Measurements from ENCODE around the gene XPA.
A peak's percentile ranks its signal among the peaks of the same experiment; 100 is the strongest.

Gene XPA

GRCh38 chr9:97659771-97660170 lies 37.4 kb downstream of the XPA start:
- DNase-seq (ENCODE audit: low read depth in 2 of 2, low spot score in 1 of 2), result no peak

DNA sequence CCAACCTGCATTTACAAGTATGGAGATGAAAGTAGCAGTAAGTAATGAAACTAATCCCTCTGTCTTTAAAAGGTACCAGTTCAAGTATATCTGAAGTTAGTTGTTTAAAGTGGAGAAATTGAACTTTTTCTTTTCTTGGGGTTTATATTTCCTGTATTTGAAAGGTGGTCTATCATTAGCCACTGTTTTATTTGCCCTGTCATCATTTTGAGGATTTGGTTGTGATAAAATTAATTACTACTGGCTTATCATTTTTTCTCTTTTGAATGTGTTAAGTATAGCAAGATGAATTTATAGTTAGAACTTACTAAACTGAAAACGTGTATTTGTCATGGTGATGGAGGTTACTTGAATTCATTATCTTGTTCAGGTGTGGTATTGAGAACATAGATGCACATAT lies 38.4 kb downstream of the XPA start:
- DNase-seq (ENCODE audit: low read depth in 2 of 2, low spot score in 1 of 2), result no peak

DNA sequence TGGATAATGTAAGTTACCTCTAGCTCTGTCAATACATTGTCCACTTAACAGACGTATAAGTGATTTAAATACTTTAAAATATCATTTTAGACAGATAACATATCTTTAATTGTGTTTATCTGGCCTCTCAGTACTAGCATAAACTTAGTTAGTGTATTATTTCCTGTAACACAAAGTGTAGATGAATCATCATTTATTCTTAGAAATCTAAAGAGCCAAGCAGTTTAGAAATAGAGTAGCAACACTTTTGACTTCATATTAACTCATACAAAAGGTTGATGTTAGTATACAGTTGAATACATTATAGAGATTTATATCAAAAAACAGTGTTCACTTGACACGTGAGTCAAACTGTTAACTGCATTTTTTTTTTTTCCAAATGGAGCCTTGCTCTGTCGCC lies 45.5 kb downstream of the XPA start:
- DNase-seq (ENCODE audit: low read depth in 2 of 2, low spot score in 1 of 2), result no peak

GRCh38 chr9:97647996-97648395 lies 49.1 kb downstream of the XPA start:
- no peak for DNase-seq (ENCODE audit: low read depth in 2 of 2, low spot score in 1 of 2)

DNA sequence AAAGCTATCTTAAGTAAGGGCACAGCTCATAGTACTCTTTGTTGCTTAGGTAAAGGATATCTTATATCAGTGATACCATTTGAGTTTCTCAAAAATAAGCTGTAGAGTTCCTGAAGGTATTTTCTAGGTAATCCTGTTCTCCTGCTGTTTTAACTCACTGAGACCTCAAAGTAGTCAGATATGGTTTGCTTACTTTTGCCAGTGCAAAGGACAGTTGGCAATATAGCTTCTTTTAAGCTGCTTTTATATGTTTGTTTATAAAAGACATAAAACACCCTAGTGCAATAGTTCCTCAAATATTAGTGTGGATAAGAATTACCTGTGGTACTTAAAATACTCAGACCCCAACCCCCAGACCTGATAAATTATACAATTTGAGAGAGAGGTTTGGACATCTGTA lies 51.4 kb downstream of the XPA start:
- no peak for DNase-seq (ENCODE audit: low read depth in 2 of 2, low spot score in 1 of 2)

DNA sequence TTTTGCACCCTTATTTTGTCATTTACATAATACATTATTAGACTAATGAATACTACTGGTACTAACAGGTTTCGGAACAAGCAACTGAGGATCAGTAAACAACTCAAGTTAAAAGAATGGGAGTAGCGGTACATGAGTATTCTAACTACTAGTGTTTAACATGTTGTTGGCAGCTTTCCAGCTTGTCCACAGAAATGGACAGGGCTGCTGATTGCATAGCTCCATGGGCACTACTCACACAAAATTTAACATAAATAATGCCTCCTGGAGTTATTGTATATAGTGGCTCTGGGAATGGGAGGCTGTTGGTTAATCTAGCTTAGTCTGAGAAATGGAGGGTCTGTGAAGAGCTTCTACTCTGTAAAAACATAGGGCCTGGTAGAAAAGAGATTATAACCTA lies 56.8 kb downstream of the XPA start:
- no peak for DNase-seq (ENCODE audit: low read depth in 2 of 2, low spot score in 1 of 2)

GRCh38 chr9:97638666-97639065 lies 58.5 kb downstream of the XPA start:
- no peak for DNase-seq (ENCODE audit: low read depth in 2 of 2, low spot score in 1 of 2)

GRCh38 chr9:97636903-97637302 lies 60.2 kb downstream of the XPA start:
- DNase-seq (ENCODE audit: low read depth in 2 of 2, low spot score in 1 of 2), result no peak

DNA sequence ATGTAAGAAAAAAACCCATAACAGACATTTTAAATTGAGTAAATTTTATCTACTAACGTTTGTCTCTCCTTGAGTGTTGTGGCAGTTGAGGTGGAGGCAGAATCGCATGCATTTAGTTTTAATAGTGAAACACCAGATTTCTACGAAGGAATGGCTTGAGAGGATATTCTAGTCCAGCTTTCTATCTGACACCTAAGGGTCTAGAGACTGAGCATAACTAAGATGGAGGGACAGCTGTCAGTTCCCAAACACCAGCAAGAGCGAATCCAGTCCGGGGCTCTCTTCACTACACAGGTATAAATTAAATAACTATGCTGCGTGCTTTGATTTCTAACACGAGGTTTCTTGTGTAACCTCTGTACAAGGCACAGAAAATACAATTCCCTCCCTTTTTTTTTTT lies 62.1 kb downstream of the XPA start:
- no peak for DNase-seq (ENCODE audit: low read depth in 2 of 2, low spot score in 1 of 2)

DNA sequence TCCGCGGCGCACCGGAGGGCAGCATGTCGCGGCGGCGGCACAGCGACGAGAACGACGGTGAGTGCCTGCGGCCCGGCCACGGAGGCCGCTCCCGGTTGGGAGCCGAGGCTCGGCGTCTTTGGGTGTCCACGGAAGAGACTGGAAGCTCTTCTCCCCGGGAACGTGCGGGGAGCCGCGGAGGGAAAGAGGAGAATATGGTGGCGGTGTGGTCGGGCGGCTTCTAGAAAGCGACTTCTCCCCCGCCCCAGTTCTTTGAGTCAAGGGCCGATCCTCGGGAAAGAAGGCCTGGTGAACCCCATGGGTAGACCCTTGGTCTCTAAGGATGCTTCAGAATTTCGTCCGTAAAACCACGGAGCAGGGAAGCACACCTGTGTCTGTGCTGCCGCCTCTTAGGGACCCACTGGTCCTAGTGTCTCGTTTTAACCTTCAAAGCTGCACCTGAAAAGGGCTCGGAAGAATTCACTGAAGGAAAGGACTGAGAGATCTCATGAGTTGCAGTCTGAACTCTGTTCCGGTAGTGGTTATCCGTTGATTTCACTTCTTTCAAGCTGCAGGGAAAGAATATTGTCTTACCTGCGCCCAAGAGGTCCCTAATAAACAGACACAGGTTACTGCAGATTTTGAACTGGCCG lies 63.2 kb downstream of the XPA start:
- DNase-seq (ENCODE audit: low read depth in 2 of 2, low spot score in 1 of 2), result no peak

DNA sequence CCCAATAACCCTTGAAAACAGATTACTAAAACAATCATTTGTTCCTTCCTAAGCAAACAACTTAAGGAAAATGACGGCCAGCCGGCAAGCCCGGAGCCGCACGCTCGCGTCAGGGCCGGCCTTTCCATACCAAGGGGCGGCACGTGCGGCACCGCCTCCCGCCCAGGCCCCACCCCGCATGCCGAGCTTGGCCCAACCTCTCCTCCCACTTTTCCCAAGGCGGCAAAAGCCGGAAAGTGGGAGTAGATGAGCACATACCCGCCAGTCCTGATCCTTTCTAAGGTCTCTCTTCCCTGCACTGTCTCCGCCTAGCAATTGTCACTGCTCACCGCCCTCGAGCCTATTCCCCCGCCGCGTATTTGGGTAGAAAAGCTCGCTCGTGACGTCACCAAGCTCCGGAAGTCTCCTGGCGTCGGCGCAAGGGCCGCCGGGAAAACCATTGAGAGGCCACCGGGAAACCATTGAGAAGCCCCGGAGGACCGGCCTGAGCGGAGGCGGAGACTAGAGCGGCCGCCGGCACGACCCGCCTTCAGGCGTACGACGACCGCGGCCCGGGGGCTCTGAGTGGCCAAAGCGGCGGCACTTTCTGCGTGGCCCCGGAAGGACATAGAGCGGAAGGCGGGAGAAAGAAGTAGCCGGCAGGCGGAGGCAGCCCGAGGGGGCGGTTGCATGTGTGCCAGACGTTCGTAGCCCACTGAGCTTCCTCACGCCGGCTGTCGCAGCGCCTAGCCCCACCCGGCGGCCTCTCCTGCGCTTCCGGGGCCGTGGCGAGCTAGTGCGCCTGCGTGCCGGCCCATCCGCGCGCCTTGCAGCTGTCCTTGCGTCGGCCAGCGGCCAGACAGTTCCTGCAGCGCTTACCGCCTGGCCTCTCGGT lies 63.9 kb downstream of the XPA start, which contains the start of the genes NCBP1 and TSTD2:
NCBP1 (plus strand) TSS at position 837 of the 874 bp plus-strand sequence. CDS start 61 bp downstream, outside the sequence.
TSTD2 (minus strand) TSS at position 384 of the 874 bp plus-strand sequence. CDS start 5,806 bp downstream, outside the sequence.
- DNase-seq (ENCODE audit: low read depth in 2 of 2, low spot score in 1 of 2), result peak; percentile 93

DNA sequence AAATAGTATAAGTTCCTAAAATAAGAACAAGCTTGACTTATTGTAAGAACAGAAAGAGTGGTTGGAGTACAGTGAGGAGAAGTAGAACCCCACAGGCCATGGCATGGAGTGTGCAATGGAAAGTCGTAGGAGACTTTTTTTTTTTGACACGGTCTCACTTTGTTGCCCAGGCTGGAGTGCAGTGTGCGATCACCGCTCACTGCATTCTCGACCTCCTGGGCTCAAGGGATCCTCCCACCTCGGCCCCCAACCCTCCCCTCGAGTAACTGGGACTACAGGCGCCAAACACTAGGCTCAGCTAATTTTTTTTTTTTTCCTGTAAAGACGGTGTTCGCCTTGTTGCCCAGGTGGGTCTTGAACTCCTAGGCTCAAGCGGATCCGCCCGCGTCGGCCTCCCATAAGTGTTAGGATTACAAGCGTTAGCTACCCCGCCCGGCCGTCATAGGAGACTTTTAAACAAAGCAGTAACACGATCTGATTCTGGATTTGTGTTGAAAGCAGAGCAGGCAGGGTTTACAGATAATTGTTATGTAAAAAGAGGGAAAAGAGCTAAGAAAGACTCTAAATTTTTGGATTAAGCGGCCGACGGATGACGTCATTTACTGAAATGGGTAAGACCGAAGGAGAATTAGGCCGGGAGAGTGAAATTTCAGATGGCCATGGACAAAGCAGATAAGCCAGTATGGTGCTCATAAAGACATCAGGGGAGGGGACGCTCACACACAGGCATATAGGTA lies 64.7 kb downstream of the XPA start:
- DNase-seq (ENCODE audit: low read depth in 2 of 2, low spot score in 1 of 2), result no peak

GRCh38 chr9:97630591-97630990 lies 66.5 kb downstream of the XPA start:
- no peak for DNase-seq (ENCODE audit: low read depth in 2 of 2, low spot score in 1 of 2)

- no peak for DNase-seq (ENCODE audit: low read depth in 2 of 2, low spot score in 1 of 2)
These were observed 68.0 kb downstream of the XPA start for GRCh38 chr9:97629156-97629555.

GRCh38 chr9:97628668-97629067 lies 68.5 kb downstream of the XPA start:
- DNase-seq (ENCODE audit: low read depth in 2 of 2, low spot score in 1 of 2), result no peak

- DNase-seq (ENCODE audit: low read depth in 2 of 2, low spot score in 1 of 2), result no peak
These were observed 69.5 kb downstream of the XPA start for GRCh38 chr9:97627624-97628023.

- no peak for DNase-seq (ENCODE audit: low read depth in 2 of 2, low spot score in 1 of 2)
These were observed 71.5 kb downstream of the XPA start for GRCh38 chr9:97625620-97626019.

All from stimulated activated CD8-positive, alpha-beta memory T cell treated with anti-CD3 and anti-CD28 coated beads, Interleukin-4, amount 100 ng/mL, for 1 hour (primary cell).